GM12891 (cell line): Measurements from ENCODE around the gene XRRA1.

Experiments used
- POLR2A ChIP-seq: IDR thresholded peaks from 2 replicates; pipeline ENCODE4 v1.6.1; 2011; ENCODE audit warnings: low read depth, low read length, control low read depth
- SPI1 ChIP-seq: IDR thresholded peaks from 2 replicates; pipeline ENCODE4 v1.6.1; 2011; ENCODE audit warnings: low read depth, low read length, control low read depth
- TAF1 ChIP-seq: IDR thresholded peaks from 2 replicates; pipeline ENCODE4 v1.6.1; 2011; ENCODE audit warnings: low read depth, low read length, control low read depth

GRCh38 chr11:74992852-74993251 is 44.0 kb upstream of the XRRA1 start:
- TF ChIP-seq POLR2A = no peak
- TF ChIP-seq TAF1 = no peak
- no peak for TF ChIP-seq SPI1
